HG03558 (cell line): ENCODE data around the gene ASTN2.

Source experiments
- ATAC-seq: cut with Tn5 transposase; IDR thresholded peaks from one replicate; pipeline ENCODE4 v1.9.1; 2021; ENCODE audit warnings: moderate number of reproducible peaks; ENCODE audit not compliant: unreplicated experiment; ENCODE audit errors: extremely low read depth

ASTN2 gene

GRCh38 chr9:117134826-117135500 is 279.9 kb downstream of the ASTN2 start:
- ATAC-seq: no peak

GRCh38 chr9:117126871-117127270 is 288.0 kb downstream of the ASTN2 start:
- no peak for ATAC-seq

- no peak for ATAC-seq
Measured at GRCh38 chr9:117125531-117125930, 289.3 kb downstream of the ASTN2 start.

GRCh38 chr9:117123729-117124128 is 291.1 kb downstream of the ASTN2 start:
- ATAC-seq: no peak

GRCh38 chr9:117122953-117123352 is 291.9 kb downstream of the ASTN2 start:
- ATAC-seq: no peak

- no peak for ATAC-seq
Measured at GRCh38 chr9:117122102-117122501, 292.8 kb downstream of the ASTN2 start.

GRCh38 chr9:117121316-117121715 is 293.5 kb downstream of the ASTN2 start:
- no peak for ATAC-seq

GRCh38 chr9:117120061-117120460 is 294.8 kb downstream of the ASTN2 start:
- ATAC-seq: no peak

GRCh38 chr9:117116084-117116483 is 298.8 kb downstream of the ASTN2 start:
- ATAC-seq: peak; percentile 56

- no peak for ATAC-seq
Measured at GRCh38 chr9:117114768-117115167, 300.1 kb downstream of the ASTN2 start.

GRCh38 chr9:117104716-117105495 is 310.0 kb downstream of the ASTN2 start:
- ATAC-seq: no peak

GRCh38 chr9:117104206-117104605 is 310.7 kb downstream of the ASTN2 start:
- no peak for ATAC-seq

GRCh38 chr9:117103438-117104110 is 311.3 kb downstream of the ASTN2 start:
- no peak for ATAC-seq

GRCh38 chr9:117101008-117101407 is 313.8 kb downstream of the ASTN2 start:
- ATAC-seq: no peak

GRCh38 chr9:117098331-117098730 is 316.5 kb downstream of the ASTN2 start:
- no peak for ATAC-seq

GRCh38 chr9:117097761-117098160 is 317.1 kb downstream of the ASTN2 start:
- no peak for ATAC-seq

- no peak for ATAC-seq
Measured at GRCh38 chr9:117096138-117096537, 318.7 kb downstream of the ASTN2 start.

- no peak for ATAC-seq
Measured at GRCh38 chr9:117095081-117095480, 319.8 kb downstream of the ASTN2 start.

- no peak for ATAC-seq
Measured at GRCh38 chr9:117093891-117094844, 320.7 kb downstream of the ASTN2 start.

GRCh38 chr9:117092582-117092981 is 322.3 kb downstream of the ASTN2 start:
- no peak for ATAC-seq
